ENCODE measurements around the gene DAPK2.

DNA sequence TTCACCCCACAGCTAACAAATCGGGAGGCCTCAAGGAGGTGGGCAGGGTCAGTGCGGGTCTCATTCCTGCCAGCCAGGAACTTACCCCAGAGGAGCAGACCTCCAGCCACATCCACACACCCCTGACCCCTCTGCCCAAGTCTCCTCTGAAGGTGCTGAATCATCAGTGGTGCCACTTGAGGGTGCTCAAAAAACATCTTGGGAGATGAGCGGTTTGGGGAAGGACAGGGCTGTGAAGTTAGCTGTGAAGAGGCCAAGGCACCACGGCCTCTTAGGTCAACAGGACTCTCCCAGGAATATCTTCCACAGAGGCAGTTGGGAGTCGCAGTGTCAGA is 1.2 kb downstream of the DAPK2 start:
- TF ChIP-seq, protein P1, sequence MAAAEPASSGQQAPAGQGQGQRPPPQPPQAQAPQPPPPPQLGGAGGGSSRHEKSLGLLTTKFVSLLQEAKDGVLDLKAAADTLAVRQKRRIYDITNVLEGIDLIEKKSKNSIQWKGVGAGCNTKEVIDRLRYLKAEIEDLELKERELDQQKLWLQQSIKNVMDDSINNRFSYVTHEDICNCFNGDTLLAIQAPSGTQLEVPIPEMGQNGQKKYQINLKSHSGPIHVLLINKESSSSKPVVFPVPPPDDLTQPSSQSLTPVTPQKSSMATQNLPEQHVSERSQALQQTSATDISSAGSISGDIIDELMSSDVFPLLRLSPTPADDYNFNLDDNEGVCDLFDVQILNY (CRISPR knock-in tag; IDR thresholded peaks at IDR 0.05), result no peak
- TF ChIP-seq FOXP1 (CRISPR knock-in tag; IDR thresholded peaks at IDR 0.05; ENCODE audit: borderline replicate concordance) (no peak), RORB (CRISPR knock-in tag; IDR thresholded peaks at IDR 0.05) (no peak), TEAD4 (CRISPR knock-in tag; IDR thresholded peaks at IDR 0.05) (no peak), ELF4 (CRISPR knock-in tag; IDR thresholded peaks at IDR 0.05; ENCODE audit: low read depth) (no peak), CREB1 (CRISPR knock-in tag; IDR thresholded peaks at IDR 0.05) (no peak)
- TF ChIP-seq, protein P2, sequence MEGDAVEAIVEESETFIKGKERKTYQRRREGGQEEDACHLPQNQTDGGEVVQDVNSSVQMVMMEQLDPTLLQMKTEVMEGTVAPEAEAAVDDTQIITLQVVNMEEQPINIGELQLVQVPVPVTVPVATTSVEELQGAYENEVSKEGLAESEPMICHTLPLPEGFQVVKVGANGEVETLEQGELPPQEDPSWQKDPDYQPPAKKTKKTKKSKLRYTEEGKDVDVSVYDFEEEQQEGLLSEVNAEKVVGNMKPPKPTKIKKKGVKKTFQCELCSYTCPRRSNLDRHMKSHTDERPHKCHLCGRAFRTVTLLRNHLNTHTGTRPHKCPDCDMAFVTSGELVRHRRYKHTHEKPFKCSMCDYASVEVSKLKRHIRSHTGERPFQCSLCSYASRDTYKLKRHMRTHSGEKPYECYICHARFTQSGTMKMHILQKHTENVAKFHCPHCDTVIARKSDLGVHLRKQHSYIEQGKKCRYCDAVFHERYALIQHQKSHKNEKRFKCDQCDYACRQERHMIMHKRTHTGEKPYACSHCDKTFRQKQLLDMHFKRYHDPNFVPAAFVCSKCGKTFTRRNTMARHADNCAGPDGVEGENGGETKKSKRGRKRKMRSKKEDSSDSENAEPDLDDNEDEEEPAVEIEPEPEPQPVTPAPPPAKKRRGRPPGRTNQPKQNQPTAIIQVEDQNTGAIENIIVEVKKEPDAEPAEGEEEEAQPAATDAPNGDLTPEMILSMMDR (IDR thresholded peaks at IDR 0.05), result no peak
- TF ChIP-seq, protein P3, sequence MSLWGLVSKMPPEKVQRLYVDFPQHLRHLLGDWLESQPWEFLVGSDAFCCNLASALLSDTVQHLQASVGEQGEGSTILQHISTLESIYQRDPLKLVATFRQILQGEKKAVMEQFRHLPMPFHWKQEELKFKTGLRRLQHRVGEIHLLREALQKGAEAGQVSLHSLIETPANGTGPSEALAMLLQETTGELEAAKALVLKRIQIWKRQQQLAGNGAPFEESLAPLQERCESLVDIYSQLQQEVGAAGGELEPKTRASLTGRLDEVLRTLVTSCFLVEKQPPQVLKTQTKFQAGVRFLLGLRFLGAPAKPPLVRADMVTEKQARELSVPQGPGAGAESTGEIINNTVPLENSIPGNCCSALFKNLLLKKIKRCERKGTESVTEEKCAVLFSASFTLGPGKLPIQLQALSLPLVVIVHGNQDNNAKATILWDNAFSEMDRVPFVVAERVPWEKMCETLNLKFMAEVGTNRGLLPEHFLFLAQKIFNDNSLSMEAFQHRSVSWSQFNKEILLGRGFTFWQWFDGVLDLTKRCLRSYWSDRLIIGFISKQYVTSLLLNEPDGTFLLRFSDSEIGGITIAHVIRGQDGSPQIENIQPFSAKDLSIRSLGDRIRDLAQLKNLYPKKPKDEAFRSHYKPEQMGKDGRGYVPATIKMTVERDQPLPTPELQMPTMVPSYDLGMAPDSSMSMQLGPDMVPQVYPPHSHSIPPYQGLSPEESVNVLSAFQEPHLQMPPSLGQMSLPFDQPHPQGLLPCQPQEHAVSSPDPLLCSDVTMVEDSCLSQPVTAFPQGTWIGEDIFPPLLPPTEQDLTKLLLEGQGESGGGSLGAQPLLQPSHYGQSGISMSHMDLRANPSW (CRISPR knock-in tag; conservative IDR thresholded peaks at IDR 0.05; ENCODE audit: low read depth), result no peak

Measured in WTC11 (cell line).